Left lung (tissue), 10 donors: ENCODE results near the gene CENPT. TPM values are rescaled to one million over a fixed set of nuclear protein-coding genes. Genes with fewer than 3 reads are reported as not detected.

Experiments used
- ATAC-seq: fragments of 200-7000 bp; cut with Tn5 transposase; one replicate; pipeline ENCODE4 v1.9.1; 2020; ENCODE audit warnings: moderate library complexity
- DNase-seq, 4 donors: peaks; one replicate each; pipeline ENCODE4 v3.0.0-alpha.2; 2013 to 2020
- H3K27ac ChIP-seq, 2 donors: fragments of 200-600 bp; sonication (generic) in 1 of 2; one replicate each; pipeline versions ENCODE4 v1.5.0 to v1.8.0; 2020 to 2021
- H3K27me3 ChIP-seq, 2 donors: fragments of 200-600 bp; sonication (generic) in 1 of 2; one replicate each; pipeline versions ENCODE4 v1.5.0 to v1.8.0; 2020 to 2021
- H3K36me3 ChIP-seq, 2 donors: fragments of 200-600 bp; sonication (generic) in 1 of 2; one replicate each; pipeline versions ENCODE4 v1.5.0 to v1.8.0; 2020 to 2021
- H3K4me1 ChIP-seq, 2 donors: fragments of 200-600 bp; one replicate each; pipeline ENCODE4 v1.8.0; 2021
- H3K4me3 ChIP-seq, 2 donors: fragments of 200-600 bp; sonication (generic) in 1 of 2; one replicate each; pipeline versions ENCODE4 v1.5.0 to v1.8.0; 2020 to 2021; ENCODE audit warnings: mild to moderate bottlenecking in 1 of 2
- H3K9me3 ChIP-seq, 2 donors: fragments of 200-600 bp; sonication (generic) in 1 of 2; one replicate each; pipeline versions ENCODE4 v1.5.0 to v1.8.0; 2020 to 2021
- CTCF ChIP-seq, 2 donors: fragments of 200-600 bp; sonication (generic) in 1 of 2; IDR thresholded peaks; one replicate each; pipeline versions ENCODE4 v1.5.0 to v1.8.0; 2021; ENCODE audit warnings: antibody characterized with exemption in 2 of 2
- intact Hi-C, 2 donors: fragments of 100-400 bp; cut with DNase I; formaldehyde crosslinking; loops; one replicate each; pipeline versions ENCODE4 v1.11.2 to v1.14.2; 2022
- polyA plus RNA-seq, 6 donors: library from polyadenylated mRNA; unstranded; fragments of 120-200 nt; gene quantifications; one replicate each; pipeline ENCODE4 v1.2.1, GENCODE V29; 2013; ENCODE audit not compliant: insufficient read length in 6 of 6
- total RNA-seq, 2 donors: library from RNA; stranded (reverse); fragmentation: NEBNext Ultra II Directional; extraction: Animal tissue kit (Norgen Biotek cat#: 25700); gene quantifications; one replicate each; pipeline ENCODE4 v1.2.1, GENCODE V29; 2021
- donor health status: DM: no; HTN: yes; CAD: no.
- donor health status: DM: no; HTN: no; CAD: no.

Gene CENPT
- total and polyA plus RNA-seq, 8 donors, result 30.8 to 62.6 (median 50.5) TPM

DNA sequence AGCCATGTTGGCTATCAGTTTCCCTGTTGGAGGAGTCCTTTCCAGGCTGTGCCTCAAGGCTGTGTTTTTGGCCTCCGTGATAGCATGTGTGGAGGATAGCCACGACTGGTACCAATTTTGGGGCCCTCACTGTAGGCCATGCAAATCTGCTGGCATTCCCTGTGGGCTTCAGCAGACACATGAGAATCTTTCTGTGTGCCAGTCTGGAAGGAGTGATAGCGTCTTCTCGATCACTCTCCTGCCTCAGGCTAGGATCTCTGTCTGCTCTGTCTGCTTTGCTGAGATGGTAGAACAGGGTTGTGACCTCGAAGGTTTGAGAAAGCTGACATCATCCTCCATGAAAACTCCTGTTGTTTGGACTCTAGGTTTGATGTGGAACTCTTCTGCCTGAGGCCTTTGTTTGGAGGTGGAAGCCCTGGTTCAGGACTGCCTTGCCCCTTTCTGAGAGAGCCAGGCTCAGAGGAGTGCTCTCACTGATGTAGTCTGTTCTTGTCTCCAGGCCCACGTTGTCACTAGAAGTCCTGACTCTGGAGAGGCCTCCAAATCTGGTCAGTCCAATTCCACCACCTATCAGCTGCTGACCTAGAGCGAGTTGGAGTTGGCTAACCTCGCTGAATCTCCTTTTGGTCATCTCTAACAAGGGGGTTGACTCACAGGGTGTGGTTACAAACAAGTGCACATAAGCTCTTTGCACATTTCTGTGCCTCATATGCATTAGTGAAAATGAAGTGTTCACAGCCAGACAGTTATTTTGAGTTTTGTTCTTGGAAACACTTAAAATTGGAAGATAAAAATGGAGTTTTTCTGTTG, 13.3 kb upstream of the CENPT start:
- ATAC-seq, result no peak
- Histone ChIP-seq H3K36me3 (peaks cover 0 to 20% of the 10 kb centered on the region in 2 donors), H3K4me3 (no peak overlapping the region), H3K27me3 (no peaks in the 10 kb centered on the region), H3K4me1 (peaks cover 12 to 45% of the 10 kb centered on the region in 2 donors), H3K27ac (no peak overlapping the region), H3K9me3 (no peaks in the 10 kb centered on the region)
- TF ChIP-seq CTCF (IDR thresholded peaks at IDR 0.05), result no peak
- no peak for DNase-seq
- intact Hi-C loops, result no loop called here

DNA sequence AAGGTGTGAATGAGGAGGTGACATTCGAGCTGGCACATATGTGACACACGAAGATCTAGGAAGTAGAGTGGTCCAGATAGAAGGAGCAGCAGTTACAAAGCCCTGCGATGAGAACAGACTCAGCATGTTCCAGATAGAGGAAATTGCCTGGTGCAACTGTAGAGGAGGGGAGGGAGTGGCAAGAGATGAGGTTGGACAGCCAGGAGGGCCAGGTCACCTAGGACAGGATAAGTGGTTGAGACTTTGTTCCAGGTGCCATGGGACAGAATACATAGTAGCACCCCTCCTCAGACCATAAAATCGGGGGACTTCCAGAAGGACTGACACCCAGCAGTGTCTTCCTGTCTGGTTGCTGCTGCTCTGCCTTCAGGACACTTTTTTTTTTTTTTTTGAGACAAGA, 11.0 kb upstream of the CENPT start:
- ATAC-seq, result peak; percentile 24
- no peak for DNase-seq
- H3K4me1 ChIP-seq, result peaks cover 12 to 40% of the 10 kb centered on the region in 2 donors
- intact Hi-C loops, result no loop called here
- no peaks in the 10 kb centered on the region for H3K27me3 ChIP-seq
- no peak overlapping the region for H3K4me3 ChIP-seq
- no peaks in the 10 kb centered on the region for H3K9me3 ChIP-seq
- H3K27ac ChIP-seq, result peak overlapping the region; percentile 77 to 84
- H3K36me3 ChIP-seq, result peaks cover 0 to 10% of the 10 kb centered on the region in 2 donors
- no peak for TF ChIP-seq CTCF (IDR thresholded peaks at IDR 0.05)

DNA sequence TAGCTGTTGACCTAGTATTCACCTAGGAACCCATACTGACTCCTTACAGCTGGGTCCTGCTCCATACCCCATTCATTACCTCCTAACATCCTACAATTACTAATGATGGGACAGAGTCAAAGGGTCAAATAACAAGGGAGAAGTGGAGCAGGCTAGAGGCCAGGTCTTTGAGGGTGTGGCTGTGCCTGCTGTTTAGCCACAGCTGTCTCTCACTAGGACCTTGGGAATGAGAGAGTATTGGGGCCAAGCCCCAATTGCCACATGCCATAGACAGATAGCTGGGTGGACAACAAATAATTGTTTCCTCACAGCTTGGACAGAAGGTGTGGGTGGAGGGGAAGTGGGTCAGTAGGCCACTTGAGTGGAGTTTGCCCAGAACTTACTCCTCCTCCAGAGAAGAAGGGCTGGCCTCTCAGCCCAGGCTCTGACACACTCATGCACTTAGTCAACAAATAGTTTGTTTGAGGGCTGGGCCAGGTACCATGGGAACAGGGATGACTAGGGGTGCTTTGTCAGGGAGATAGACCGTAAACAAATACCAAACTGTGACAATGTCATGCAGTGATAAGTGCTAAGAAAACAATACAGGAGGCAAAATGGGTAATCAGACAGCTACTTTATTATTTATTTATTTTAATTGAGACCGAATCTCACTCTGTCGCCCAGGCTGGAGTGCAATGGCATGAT, 10.2 kb upstream of the CENPT start:
- DNase-seq (peak in 2 of 4 donors; percentile 72 to 85), ATAC-seq (peak; percentile 94)
- TF ChIP-seq CTCF (IDR thresholded peaks at IDR 0.05), result no peak
- H3K4me1 ChIP-seq, result peaks cover 12 to 38% of the 10 kb centered on the region in 2 donors
- H3K27me3 ChIP-seq, result no peaks in the 10 kb centered on the region
- H3K27ac ChIP-seq, result peak overlapping the region; percentile 77 to 84
- intact Hi-C loops, result no loop called here
- H3K9me3 ChIP-seq, result no peaks in the 10 kb centered on the region
- no peak overlapping the region for H3K4me3 ChIP-seq
- peaks cover 0 to 10% of the 10 kb centered on the region in 2 donors for H3K36me3 ChIP-seq

- DNase-seq (no peak), ATAC-seq (peak; percentile 19)
- H3K27me3 ChIP-seq, result no peaks in the 10 kb centered on the region
- H3K36me3 ChIP-seq, result peaks cover 0 to 12% of the 10 kb centered on the region in 2 donors
- H3K9me3 ChIP-seq, result no peaks in the 10 kb centered on the region
- no peak for TF ChIP-seq CTCF (IDR thresholded peaks at IDR 0.05)
- H3K27ac ChIP-seq, result peak overlapping the region; percentile 23 to 84
- peaks cover 12 to 38% of the 10 kb centered on the region in 2 donors for H3K4me1 ChIP-seq
- H3K4me3 ChIP-seq, result no peak overlapping the region
- intact Hi-C loops, result no loop called here
These were observed 9.5 kb upstream of the CENPT start for GRCh38 chr16:67856927-67857546.

GRCh38 chr16:67855789-67856188, 8.3 kb upstream of the CENPT start:
- Histone ChIP-seq H3K36me3 (peaks cover 0 to 11% of the 10 kb centered on the region in 2 donors), H3K27ac (no peak overlapping the region), H3K4me3 (no peak overlapping the region), H3K4me1 (peaks cover 12 to 31% of the 10 kb centered on the region in 2 donors), H3K27me3 (no peaks in the 10 kb centered on the region), H3K9me3 (no peaks in the 10 kb centered on the region)
- TF ChIP-seq CTCF (IDR thresholded peaks at IDR 0.05), result no peak
- intact Hi-C loops, result no loop called here
- no peak for DNase-seq
- no peak for ATAC-seq
